ENCODE results near the gene SPPL2B. TPM values are rescaled to one million over a fixed set of nuclear protein-coding genes. Genes with fewer than 3 reads are reported as not detected.

The SPPL2B gene
- total RNA-seq, 1 experiment from 2014 or later, result 73.7 TPM

DNA sequence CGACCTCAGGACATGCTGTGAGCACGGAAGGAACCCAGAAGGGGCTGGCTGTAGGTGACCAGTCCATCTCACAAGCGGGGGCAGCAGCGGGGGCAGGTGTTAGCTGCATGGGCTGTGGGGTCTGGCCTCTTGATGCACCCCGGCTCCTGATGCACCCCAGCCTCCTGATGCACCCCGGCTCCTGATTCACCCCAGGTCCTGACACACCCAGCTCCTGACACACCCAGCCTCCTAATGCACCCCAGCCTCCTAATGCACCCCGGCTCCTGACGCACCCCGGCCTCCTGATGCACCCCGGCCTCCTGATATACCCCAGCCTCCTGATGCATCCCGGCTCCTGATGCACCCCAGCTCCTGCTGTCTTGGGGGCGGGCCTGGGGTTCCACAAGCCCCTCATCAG lies 7.5 kb upstream of the SPPL2B start:
- H3K27me3 Mint-ChIP-seq (ENCODE audit: low read depth), result peaks cover 3% of the 10 kb centered on the region; the same call in 1 of the 2 replicates
- no peak overlapping the region for H2BK120ac ChIP-seq (ENCODE audit: low read depth, low read length, poor library complexity, severe bottlenecking)

More for the DNA sequence above, 7.5 kb upstream of the SPPL2B start:
- DNase-seq, result no peak
- Histone ChIP-seq H3K18ac (ENCODE audit: insufficient read length, low read depth, low read length) (no peak overlapping the region), H4K20me1 (ENCODE audit: control insufficient read depth, insufficient read depth, insufficient read length) (no peaks in the 10 kb centered on the region), H3K9me3 (ENCODE audit: control insufficient read depth, low read depth, low read length) (no peaks in the 10 kb centered on the region), H3K56ac (ENCODE audit: insufficient read length, low read depth, low read length) (no peak overlapping the region), H3K9ac (ENCODE audit: extremely low read depth, insufficient read length, low read length) (no peak overlapping the region), H2AK5ac (ENCODE audit: insufficient read length, low read length) (no peak overlapping the region), H2BK20ac (ENCODE audit: low read depth, low read length, poor library complexity, severe bottlenecking) (no peak overlapping the region), H3K23me2 (ENCODE audit: insufficient read length, low read depth, low read length, poor library complexity, severe bottlenecking) (no peaks in the 10 kb centered on the region), H4K91ac (ENCODE audit: insufficient read length, low read depth, low read length) (no peak overlapping the region), H4K8ac (replicated peaks; ENCODE audit: insufficient read length, low read depth, low read length) (no peak overlapping the region), H2BK15ac (ENCODE audit: low read depth, low read length) (no peak overlapping the region), H2BK5ac (ENCODE audit: insufficient read length, low read length) (no peak overlapping the region), H2BK12ac (ENCODE audit: insufficient read length, low read depth, low read length) (no peak overlapping the region), H3K4me2 (ENCODE audit: insufficient read depth, insufficient read length, low read length) (no peak overlapping the region), H3K4me1 (ENCODE audit: insufficient read depth, low read length) (no peaks in the 10 kb centered on the region), H3K14ac (ENCODE audit: insufficient read depth, low read length) (no peak overlapping the region), H3K27me3 (ENCODE audit: insufficient read depth, low read length) (no peaks in the 10 kb centered on the region), H3T11ph (ENCODE audit: low read length) (no peak overlapping the region), H3K79me2 (ENCODE audit: insufficient read depth, low read length) (no peaks in the 10 kb centered on the region), H2AFZ (ENCODE audit: low read length) (no peak overlapping the region), H3K27ac (ENCODE audit: insufficient read length, low read depth, low read length) (no peak overlapping the region), H3K79me1 (ENCODE audit: insufficient read depth, low read depth, low read length, poor library complexity, severe bottlenecking) (no peaks in the 10 kb centered on the region), H3K23ac (ENCODE audit: insufficient read length, low read depth, low read length) (no peak overlapping the region), H4K5ac (ENCODE audit: insufficient read length, low read depth, low read length) (no peak overlapping the region), H3K4ac (ENCODE audit: low read depth, low read length) (no peak overlapping the region)
- Mint-ChIP-seq H3K36me3 (ENCODE audit: insufficient read depth in 1 of 3, low read depth in 3 of 3) (peaks cover 4 to 31% (median 28%) of the 10 kb centered on the region in 3 experiments; a peak in 6 of 7 replicates), H3K9me3 (no peaks in the 10 kb centered on the region), H3K27ac (peak overlapping the region in 1 of 3 experiments; percentile 62; a peak in 1 of 7 replicates), H3K4me1 (peaks cover 3 to 12% of the 10 kb centered on the region in 2 experiments; a peak in 1 of 4 replicates), H3K4me3 (no peak overlapping the region)
- TF ChIP-seq, protein P1, sequence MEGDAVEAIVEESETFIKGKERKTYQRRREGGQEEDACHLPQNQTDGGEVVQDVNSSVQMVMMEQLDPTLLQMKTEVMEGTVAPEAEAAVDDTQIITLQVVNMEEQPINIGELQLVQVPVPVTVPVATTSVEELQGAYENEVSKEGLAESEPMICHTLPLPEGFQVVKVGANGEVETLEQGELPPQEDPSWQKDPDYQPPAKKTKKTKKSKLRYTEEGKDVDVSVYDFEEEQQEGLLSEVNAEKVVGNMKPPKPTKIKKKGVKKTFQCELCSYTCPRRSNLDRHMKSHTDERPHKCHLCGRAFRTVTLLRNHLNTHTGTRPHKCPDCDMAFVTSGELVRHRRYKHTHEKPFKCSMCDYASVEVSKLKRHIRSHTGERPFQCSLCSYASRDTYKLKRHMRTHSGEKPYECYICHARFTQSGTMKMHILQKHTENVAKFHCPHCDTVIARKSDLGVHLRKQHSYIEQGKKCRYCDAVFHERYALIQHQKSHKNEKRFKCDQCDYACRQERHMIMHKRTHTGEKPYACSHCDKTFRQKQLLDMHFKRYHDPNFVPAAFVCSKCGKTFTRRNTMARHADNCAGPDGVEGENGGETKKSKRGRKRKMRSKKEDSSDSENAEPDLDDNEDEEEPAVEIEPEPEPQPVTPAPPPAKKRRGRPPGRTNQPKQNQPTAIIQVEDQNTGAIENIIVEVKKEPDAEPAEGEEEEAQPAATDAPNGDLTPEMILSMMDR (conservative IDR thresholded peaks at IDR 0.05), result no peak
- WGBS (ENCODE audit: extremely low coverage, insufficient read length, low lambda C conversion rate), result no CpG with 5 or more reads among the region's 12 CpGs

All from H9 (cell line).